Thoracic aorta (tissue), 2 donors: ENCODE data around the gene TECTA. TPM values are rescaled to one million over a fixed set of nuclear protein-coding genes. Genes with fewer than 3 reads are reported as not detected.

Source experiments
- ATAC-seq: fragments of 150-250 bp; one replicate; pipeline ENCODE4 v1.8.0; 2017; ENCODE audit warnings: low read depth; ENCODE audit not compliant: insufficient number of reproducible peaks, low FRiP score
- DNase-seq: peaks from one replicate; pipeline ENCODE4 v3.0.0-alpha.2; 2020; ENCODE audit warnings: low spot score
- H3K27ac ChIP-seq, 2 donors: fragments of 200-600 bp; sonication (generic); 1 replicate in 1 of 2; 2 replicates in 1 of 2; pipeline ENCODE4 v1.5.1; 2016; ENCODE audit warnings: mild to moderate bottlenecking in 2 of 2, moderate library complexity in 2 of 2
- H3K27me3 ChIP-seq: fragments of 200-600 bp; sonication (generic); replicated peaks from 2 replicates; pipeline ENCODE4 v1.6.0; 2016; ENCODE audit warnings: mild to moderate bottlenecking; ENCODE audit not compliant: insufficient read depth
- H3K36me3 ChIP-seq: fragments of 200-600 bp; sonication (generic); one replicate; pipeline ENCODE4 v1.5.1; 2016
- H3K4me1 ChIP-seq, 2 donors: fragments of 200-600 bp; sonication (generic); 1 replicate in 1 of 2; 2 replicates in 1 of 2; pipeline versions ENCODE4 v1.5.1 to v1.6.0; 2016; ENCODE audit warnings: low read depth in 2 of 2, mild to moderate bottlenecking in 1 of 2; ENCODE audit not compliant: control insufficient read depth in 1 of 2
- H3K4me3 ChIP-seq: fragments of 200-600 bp; sonication (generic); 2 replicates; pipeline ENCODE4 v1.5.1; 2016; ENCODE audit warnings: mild to moderate bottlenecking
- H3K9me3 ChIP-seq: fragments of 200-600 bp; sonication (generic); 2 replicates; pipeline ENCODE4 v1.5.1; 2016
- total RNA-seq, 2 donors: library from RNA; depleted of rRNA; stranded (reverse); fragments of >200 nt; gene quantifications; one replicate each; pipeline versions ENCODE4 v1.1.0 to v1.2.3, GENCODE V29; 2016
- TF ChIP-seq, protein P1 (sequence below): fragments of 200-600 bp; sonication (generic); IDR thresholded peaks from one replicate; pipeline ENCODE4 v1.5.1; 2019; ENCODE audit warnings: antibody characterized with exemption

The TECTA gene
- total RNA-seq, 2 donors from 2014 or later = 0.41 to 5.6 TPM

DNA sequence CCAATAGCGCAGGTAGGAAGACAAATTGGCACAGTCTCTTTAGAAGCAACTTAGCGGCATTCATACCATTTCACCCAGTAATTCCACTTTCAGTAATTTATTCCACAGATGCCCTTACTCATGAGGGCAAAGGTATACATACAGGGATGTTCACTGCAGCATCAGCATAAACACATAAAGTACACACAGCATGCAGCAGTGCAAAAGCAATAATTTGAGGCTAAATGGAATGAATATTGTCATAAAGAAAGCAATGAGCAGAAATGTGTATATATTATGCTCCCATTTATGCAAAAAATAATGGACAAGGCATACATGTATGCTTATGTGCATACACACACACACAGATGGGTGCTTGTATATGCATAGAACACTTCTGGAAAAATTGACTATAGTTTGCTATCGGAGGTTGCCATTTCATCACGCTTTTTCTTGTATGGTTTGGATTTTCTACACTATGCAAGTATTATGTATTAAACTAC, 50.2 kb downstream of the TECTA start:
- no peak for ATAC-seq
- DNase-seq = no peak
- Histone ChIP-seq H3K4me3 (no peak overlapping the region), H3K27ac (no peak overlapping the region), H3K9me3 (no peaks in the 10 kb centered on the region), H3K4me1 (no peaks in the 10 kb centered on the region), H3K27me3 (no peaks in the 10 kb centered on the region), H3K36me3 (no peaks in the 10 kb centered on the region)
- TF ChIP-seq, protein P1, sequence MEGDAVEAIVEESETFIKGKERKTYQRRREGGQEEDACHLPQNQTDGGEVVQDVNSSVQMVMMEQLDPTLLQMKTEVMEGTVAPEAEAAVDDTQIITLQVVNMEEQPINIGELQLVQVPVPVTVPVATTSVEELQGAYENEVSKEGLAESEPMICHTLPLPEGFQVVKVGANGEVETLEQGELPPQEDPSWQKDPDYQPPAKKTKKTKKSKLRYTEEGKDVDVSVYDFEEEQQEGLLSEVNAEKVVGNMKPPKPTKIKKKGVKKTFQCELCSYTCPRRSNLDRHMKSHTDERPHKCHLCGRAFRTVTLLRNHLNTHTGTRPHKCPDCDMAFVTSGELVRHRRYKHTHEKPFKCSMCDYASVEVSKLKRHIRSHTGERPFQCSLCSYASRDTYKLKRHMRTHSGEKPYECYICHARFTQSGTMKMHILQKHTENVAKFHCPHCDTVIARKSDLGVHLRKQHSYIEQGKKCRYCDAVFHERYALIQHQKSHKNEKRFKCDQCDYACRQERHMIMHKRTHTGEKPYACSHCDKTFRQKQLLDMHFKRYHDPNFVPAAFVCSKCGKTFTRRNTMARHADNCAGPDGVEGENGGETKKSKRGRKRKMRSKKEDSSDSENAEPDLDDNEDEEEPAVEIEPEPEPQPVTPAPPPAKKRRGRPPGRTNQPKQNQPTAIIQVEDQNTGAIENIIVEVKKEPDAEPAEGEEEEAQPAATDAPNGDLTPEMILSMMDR = no peak

DNA sequence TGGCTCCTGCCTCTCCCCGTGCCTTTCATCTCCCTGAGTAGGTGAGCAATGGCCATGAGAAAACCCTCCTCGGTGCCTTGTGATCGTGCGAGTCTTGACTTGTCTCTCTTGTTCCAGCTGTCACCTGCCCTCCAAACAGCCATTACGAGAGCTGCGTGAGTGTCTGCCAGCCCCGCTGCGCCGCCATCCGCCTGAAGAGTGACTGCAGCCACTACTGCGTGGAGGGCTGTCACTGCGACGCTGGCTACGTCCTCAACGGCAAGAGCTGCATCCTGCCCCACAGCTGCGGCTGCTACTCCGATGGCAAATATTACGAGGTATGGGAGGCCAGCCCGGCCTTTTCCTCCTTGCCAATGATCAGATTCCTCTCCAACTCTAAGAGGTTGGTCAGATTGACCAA, 51.7 kb downstream of the TECTA start:
- Histone ChIP-seq H3K27ac (no peak overlapping the region), H3K27me3 (no peaks in the 10 kb centered on the region), H3K4me1 (no peaks in the 10 kb centered on the region), H3K9me3 (no peaks in the 10 kb centered on the region), H3K36me3 (no peaks in the 10 kb centered on the region), H3K4me3 (no peak overlapping the region)
- ATAC-seq (no peak), DNase-seq (no peak)
- TF ChIP-seq, protein P1 = no peak

DNA sequence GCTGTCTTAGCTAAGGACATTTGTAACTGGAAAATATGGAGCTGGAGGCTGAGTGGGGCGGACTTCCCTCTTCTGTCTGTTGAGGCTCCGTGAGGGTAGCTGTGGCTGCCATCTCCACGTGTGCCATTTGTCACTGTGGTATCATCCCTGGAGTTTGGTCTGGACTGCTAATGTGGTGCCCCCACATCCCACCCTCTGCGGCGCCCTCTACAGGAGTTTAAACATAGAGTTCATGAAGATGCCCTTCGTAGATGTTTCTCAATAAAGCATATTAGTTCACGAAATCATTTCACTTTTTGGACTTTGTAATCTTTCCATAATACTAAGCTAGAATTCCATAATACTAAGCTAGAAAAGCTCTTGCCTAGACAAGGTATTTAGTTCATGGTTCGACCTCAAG, 52.4 kb downstream of the TECTA start:
- Histone ChIP-seq H3K27ac (no peak overlapping the region), H3K4me3 (no peak overlapping the region), H3K4me1 (no peaks in the 10 kb centered on the region), H3K36me3 (no peaks in the 10 kb centered on the region), H3K9me3 (no peaks in the 10 kb centered on the region), H3K27me3 (no peaks in the 10 kb centered on the region)
- no peak for DNase-seq
- TF ChIP-seq, protein P1 = no peak
- ATAC-seq = no peak

DNA sequence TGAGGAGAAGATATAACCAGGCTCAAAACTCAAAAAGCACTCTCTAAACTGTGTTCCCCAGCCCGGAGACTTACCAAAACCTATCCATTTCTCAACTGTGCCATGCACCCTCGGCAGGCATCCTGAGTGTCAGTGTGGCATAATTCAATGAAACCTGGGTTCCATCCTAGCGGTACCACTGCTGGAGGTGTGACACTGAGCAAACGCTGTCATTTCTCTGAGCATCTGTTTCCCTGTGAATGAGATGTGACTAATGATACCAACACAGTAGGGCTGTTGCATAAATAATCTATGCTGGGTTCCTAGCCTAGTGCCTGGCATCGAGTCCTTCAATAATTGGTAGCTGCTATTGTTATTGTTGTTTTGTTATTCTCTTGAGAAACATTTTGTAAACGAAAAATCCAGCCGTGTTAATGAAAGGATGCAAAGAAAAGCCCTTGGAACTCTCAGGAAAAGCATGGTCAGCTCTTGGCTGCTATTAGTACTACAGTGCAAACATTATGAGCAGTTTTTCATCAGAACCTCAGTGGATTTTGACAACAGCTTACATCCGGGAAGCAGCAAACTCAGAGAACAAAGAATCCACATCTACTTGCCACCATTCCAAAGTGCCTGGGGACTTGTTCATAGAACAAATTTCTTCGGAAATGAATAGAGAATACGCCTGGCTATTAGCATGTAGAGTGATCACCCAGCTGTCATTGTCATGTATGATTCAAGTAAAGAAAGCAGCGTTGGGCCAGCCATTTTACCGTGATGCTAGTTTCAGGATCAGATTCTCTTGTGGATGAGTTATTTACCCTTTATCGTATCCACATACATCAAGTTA, 53.7 kb downstream of the TECTA start:
- no peak for DNase-seq
- H3K27ac ChIP-seq = no peak overlapping the region
- TF ChIP-seq, protein P1 = no peak

DNA sequence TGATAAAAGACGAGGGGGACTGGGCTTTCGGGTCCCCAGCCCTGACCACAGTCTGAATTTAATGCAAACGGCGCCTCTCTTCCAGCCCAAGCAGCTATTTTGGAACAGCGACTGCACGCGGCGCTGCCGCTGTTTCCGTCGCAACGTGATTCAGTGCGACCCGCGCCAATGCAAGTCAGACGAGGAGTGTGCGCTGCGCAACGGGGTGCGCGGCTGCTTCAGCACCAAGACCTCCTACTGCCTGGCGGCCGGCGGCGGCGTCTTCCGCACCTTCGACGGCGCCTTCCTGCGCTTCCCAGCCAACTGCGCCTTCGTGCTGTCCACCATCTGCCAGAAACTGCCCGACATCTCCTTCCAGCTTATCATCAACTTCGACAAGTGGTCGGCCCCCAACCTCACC, 56.7 kb downstream of the TECTA start:
- H3K4me3 ChIP-seq = no peak overlapping the region
- H3K4me1 ChIP-seq = no peaks in the 10 kb centered on the region
- no peak for ATAC-seq
- H3K27ac ChIP-seq = no peak overlapping the region
- no peaks in the 10 kb centered on the region for H3K9me3 ChIP-seq
- no peaks in the 10 kb centered on the region for H3K27me3 ChIP-seq
- no peaks in the 10 kb centered on the region for H3K36me3 ChIP-seq
- DNase-seq = no peak
- TF ChIP-seq, protein P1 = no peak

More for the DNA sequence above, 53.7 kb downstream of the TECTA start:
- no peak for ATAC-seq
- Histone ChIP-seq H3K4me3 (no peak overlapping the region), H3K27me3 (no peaks in the 10 kb centered on the region), H3K9me3 (no peaks in the 10 kb centered on the region), H3K36me3 (no peaks in the 10 kb centered on the region), H3K4me1 (no peaks in the 10 kb centered on the region)
